GM21529 (cell line): ENCODE measurements around the gene FBRSL1.

ENCODE experiments used
- ATAC-seq: cut with Tn5 transposase; IDR thresholded peaks from one replicate; pipeline ENCODE4 v1.9.1; 2021; ENCODE audit not compliant: unreplicated experiment

FBRSL1 gene

GRCh38 chr12:132537836-132538662, 48.1 kb downstream of the FBRSL1 start:
- ATAC-seq: no peak

- no peak for ATAC-seq
Observed at GRCh38 chr12:132538663-132538990, 48.7 kb downstream of the FBRSL1 start.

GRCh38 chr12:132539016-132539773, 49.2 kb downstream of the FBRSL1 start:
- no peak for ATAC-seq

DNA sequence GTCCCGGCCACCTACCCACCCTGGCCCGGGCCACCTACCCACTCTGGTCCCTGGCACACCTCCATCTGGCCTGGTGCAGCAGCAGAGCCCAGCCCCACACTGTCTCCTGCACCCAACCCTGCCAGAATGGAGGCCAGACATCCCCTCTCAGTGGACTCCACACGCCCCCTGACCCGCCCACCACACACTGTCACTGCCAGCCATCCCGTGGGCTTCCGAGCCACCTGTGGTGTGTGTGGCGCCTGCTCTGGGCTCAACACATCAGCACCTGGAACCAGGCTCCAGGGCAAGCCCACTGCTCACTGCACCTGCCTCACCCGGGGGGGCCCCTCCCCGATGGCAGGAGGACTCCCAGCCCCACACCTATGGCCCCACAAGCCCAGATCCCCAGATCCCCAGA, 50.5 kb downstream of the FBRSL1 start:
- ATAC-seq: no peak

DNA sequence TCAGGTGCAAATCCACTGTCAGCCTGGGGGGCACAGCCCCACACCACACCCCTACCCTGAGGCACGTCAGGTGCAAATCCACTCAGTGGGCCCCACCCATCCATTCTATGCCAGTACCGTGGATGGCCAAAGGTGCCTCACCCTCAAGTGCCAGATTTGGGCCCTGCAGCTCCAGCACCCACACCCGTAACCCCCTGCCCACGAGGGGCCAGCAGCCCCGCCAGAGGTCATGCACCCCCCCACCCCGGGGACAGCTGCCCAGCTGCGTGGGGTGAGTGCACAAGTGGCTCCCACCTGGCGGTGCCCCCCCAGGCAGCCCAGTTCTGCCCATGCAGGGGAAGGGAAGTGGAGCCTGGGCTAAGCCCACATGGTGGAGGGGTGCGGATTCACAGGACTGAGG, 51.2 kb downstream of the FBRSL1 start:
- no peak for ATAC-seq

GRCh38 chr12:132541996-132542395, 52.0 kb downstream of the FBRSL1 start:
- ATAC-seq: no peak

- no peak for ATAC-seq
Observed at GRCh38 chr12:132542661-132543060, 52.7 kb downstream of the FBRSL1 start.

- ATAC-seq: no peak
Observed at GRCh38 chr12:132543298-132544079, 53.5 kb downstream of the FBRSL1 start.

DNA sequence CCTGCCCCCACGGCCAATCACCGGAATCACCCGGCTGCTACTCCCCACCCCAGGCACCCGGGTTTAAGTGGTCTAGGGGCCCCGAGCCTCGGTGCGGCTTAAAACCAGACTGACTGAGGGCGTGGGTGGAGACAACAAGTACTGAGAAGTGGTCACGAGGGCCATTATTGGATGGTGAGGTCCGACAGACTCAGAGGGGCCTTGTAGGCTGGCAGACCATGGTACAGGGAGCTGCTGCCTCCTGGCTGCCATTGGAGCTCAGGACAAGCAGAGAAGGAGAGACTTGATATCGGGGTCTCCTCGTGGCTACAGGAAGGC, 54.1 kb downstream of the FBRSL1 start:
- ATAC-seq: no peak

DNA sequence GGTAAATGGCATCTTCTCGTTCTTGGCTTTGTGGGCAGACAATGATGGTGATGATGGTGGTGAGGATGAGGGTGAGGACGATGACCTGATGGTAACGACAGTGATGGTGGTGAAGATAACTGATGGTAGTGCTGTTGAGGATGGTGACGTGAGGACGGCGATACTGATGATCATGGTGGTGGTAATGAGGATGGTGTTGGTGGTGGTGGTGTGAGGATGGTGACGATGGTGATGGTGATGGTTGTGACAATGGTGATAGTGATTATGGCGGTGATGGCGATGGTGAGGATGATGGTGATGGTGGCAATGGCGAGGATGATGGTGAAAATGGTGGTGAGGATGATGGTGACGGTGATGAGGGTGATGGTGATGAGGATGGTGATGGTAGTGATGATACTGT, 54.5 kb downstream of the FBRSL1 start:
- no peak for ATAC-seq

GRCh38 chr12:132545164-132545953, 55.4 kb downstream of the FBRSL1 start:
- ATAC-seq: no peak

DNA sequence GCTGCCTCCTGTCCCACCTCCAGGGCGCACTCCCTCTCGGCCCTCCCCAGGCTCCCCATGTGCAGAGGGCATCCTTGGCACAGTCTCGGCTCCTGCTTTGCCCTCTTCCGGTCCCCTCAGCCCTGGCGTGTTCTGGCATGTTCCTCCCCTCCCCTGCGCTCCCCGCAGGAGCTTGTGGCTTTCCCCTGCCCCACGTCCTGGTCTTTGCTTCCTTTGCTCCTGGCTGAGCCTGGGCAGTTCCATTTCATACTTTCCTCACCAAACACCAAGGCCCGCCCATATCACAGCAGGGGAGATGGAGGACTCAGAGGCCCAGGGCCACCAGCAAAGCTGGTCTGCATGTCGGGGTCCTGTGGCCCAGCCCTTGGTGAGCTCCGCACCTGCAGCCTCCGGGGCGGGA, 56.0 kb downstream of the FBRSL1 start:
- ATAC-seq: no peak

- no peak for ATAC-seq
Observed at GRCh38 chr12:132546647-132547046, 56.7 kb downstream of the FBRSL1 start.

DNA sequence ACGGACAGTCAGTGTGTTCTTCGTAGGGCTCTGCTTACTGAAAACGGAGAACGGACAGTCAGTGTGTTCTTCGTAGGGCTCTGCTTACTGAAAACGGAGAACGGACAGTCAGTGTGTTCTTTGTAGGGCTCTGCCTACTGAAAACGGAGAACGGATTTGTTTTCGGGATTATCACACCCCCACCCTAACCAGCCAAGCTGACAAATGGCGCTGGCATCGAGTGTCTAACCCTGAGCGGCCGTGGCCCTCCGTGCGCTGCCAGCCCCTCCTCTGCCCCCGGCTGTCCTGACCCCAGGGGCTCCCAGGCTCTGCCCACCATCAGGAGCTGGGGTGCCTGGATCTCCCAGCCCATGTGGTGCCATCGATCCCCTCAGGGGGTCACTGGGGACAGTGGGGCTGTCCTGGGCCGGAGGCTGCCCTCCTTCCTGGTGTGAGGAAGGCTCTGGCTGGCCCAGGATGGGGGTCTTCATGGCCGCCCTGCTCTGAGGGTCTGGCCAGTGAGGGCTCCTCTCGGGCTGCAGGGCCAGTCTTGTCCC, 57.3 kb downstream of the FBRSL1 start:
- no peak for ATAC-seq

- ATAC-seq: no peak
Observed at GRCh38 chr12:132548430-132549058, 58.6 kb downstream of the FBRSL1 start.

GRCh38 chr12:132549059-132549458, 59.1 kb downstream of the FBRSL1 start:
- no peak for ATAC-seq

DNA sequence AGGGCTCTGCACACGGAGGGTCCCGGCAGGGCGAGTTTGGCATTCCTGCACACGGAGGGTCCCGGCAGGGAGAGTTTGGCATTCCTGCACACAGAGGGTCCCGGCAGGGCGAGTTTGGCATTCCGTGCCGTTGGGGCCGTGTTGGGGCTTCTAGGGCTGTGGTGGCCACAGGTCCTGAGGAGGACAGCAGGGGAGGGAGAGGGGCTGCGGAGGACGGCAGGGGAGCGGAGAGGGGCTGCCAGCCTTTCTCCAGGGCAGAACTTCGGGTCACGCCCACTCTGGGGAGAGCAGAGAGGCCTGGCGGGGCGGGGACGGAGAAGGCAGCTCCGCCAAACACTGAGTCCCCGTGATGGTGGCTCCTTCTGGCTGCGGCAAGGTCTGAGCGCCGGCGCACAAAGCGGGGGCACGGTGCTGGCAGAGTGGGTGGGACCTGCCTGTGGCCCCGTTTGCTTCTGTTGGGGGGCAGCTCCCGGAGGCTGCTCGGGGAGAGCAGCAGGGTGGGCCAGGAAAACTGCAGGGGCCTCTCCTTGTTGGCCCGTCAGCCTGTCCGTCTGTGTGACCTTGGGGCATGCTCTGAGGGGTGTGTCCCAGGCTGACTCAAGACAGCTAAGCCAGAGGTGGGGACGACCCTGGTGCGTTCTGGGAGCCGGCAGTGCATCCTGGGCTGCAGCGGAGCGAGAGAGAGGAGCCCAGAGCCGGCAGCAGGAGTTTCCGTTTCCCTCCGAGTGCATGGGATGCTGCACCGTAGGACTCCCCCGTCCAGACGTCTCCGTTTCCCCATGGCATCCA, 60.3 kb downstream of the FBRSL1 start:
- no peak for ATAC-seq

GRCh38 chr12:132550830-132551640, 61.1 kb downstream of the FBRSL1 start:
- no peak for ATAC-seq

GRCh38 chr12:132551641-132552031, 61.7 kb downstream of the FBRSL1 start:
- ATAC-seq: no peak
